GM04503 (cell line): ENCODE data around the gene ZBP1.
"Not testable (repeated sequence)": the region's sequence is repeated elsewhere in the genome, so short reads cannot be mapped to it uniquely, and the experiment has no call there.

Source experiments
- DNase-seq: peaks from one replicate; pipeline ENCODE4 v3.0.0-alpha.2; 2012; ENCODE audit warnings: low read depth

ZBP1 gene

DNA sequence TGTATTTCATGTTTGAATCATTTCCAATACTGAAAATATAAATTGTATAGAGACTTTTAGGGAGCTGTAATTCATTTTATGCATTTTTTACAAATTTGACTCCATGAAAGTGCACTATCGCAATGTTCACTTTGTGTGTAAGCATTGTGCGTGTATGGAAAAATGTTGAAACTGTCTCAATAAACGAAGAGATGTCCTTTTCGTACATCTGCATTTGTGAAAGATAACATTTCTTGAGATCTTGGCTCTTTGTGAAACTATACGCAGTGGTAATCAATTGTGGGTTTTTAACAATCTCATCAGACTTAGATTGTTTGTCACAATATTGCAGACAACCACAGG lies 18.6 kb upstream of the ZBP1 start:
- no peak for DNase-seq

DNA sequence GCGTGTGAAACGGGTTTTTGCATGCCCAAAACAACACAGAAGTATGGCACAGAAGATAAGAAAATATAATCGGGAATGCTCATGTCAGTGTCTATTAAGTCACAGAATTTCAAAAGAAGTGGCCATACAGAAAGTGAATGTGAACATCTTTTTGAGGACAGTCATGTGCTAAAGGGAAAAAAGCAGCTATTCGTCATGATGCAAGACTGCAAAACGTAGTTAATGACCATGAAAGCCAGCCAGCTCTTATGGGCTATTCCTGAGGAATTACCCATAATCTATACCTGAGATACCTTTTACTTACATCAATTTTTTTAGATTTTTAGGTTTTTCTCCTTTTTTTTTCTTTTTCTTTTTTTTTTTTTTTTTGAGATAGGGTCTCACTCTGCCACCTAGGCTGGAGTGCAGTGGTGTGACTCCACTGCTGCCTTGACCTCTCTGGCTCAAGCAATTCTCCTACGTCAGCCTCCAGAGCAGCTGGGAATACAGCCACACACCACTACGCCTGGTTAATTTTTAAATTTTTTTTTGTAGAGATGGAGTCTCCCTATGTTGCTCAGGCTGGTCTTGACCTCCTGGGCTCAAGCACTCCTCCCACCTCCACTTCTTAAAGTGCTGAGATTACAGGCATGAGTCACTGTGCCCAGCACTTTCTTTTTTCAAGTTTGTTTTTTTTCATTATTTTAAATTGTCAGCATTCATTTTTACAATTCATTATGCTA lies 18.1 kb upstream of the ZBP1 start:
- no peak for DNase-seq

DNA sequence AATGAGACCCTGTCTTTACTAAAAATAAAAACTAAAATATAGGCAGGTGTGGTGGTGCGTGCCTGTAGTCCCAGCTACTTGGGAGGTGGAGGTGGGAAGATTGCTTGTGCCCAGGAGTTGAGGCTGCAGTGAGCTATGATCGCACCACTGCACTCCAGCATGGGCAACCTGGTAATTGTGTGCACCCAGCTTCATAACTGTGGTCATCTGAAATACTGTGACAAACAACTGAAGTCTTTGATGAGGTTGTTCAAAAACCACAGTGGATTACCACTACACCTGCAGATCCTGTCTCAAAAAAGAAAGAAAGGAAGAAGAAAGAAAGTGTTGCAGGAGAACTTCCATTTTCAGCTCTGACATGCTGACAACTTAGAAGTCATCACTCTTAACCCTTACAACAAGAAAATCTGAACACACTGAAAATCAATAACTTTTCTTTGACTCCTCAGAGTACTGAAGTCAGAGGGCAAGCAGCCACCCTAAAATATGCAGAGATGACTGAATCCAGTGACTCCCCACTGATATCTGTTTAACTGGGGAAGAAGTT lies 13.8 kb upstream of the ZBP1 start:
- no peak for DNase-seq

DNA sequence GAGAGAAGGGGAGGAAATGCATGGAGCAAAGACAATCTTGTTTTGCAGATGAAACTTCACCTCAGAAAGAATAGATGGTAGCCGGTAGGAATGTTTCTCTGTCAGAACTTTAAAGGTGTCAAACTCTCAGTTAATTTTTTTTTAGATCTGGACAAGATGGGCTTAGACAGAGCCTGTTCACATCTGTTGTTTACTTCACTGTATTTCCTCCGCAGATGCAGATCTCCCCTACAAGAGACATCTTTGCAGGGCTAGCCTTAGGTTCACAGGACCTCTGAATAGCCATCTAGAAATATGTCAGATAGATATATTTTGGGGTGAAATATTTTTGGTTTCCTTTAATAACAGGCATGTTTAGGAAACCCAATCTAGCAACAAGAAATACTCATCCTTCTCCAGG lies 12.1 kb upstream of the ZBP1 start:
- DNase-seq, result no peak

DNA sequence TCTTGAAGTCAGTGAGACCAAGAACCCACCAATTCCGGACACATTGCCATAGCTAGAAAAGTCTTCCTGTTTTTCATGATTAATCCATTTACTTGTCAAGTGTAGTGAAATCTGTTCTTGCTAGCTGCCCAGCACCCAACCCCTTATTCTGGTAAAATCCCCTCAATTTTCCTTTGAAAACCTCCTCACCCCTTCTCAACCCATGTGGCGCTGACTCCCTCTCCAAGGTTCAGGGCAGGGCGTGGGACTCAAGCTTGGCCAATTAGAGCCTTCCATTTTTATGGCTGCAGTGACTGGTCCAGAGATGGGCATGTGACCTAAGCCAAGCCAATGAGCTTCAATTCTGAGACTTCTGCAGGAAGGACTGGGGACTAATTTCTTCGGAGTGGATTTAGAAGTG lies 9.8 kb upstream of the ZBP1 start:
- no peak for DNase-seq

DNA sequence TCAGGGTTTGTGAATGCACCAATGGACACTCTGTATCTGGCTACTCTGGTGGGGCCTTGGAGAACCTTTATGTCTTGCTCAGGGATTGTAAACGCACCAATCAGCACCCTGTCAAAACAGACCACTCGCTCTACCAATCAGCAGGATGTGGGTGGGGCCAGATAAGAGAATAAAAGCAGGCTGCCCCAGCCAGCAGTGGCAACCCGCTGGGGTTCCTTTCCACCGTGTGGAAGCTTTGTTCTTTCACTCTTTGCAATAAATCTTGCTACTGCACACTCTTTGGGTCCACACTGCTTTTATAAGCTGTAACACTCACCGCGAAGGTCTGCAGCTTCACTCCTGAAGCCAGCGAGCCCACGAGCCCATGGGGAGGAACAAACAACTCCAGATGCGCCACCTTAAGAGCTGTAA lies 9.3 kb upstream of the ZBP1 start:
- DNase-seq, result not testable (repeated sequence)

DNA sequence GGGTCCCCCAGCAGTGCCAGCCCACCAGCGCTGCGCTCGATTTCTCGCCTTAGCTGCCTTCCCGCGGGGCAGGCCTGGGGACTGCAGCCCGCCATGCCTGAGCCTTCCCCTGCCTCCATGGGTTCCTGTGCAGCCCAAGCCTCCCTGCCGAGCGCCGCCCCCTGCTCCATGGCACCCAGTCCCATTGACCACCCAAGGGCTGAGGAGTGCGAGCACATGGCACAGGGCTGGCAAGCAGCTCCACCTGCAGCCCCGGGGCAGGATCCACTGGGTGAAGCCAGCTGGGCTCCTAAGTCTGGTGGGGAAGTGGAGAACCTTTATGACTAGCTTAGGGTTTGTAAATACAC lies 8.7 kb upstream of the ZBP1 start:
- DNase-seq, result not testable (repeated sequence)

DNA sequence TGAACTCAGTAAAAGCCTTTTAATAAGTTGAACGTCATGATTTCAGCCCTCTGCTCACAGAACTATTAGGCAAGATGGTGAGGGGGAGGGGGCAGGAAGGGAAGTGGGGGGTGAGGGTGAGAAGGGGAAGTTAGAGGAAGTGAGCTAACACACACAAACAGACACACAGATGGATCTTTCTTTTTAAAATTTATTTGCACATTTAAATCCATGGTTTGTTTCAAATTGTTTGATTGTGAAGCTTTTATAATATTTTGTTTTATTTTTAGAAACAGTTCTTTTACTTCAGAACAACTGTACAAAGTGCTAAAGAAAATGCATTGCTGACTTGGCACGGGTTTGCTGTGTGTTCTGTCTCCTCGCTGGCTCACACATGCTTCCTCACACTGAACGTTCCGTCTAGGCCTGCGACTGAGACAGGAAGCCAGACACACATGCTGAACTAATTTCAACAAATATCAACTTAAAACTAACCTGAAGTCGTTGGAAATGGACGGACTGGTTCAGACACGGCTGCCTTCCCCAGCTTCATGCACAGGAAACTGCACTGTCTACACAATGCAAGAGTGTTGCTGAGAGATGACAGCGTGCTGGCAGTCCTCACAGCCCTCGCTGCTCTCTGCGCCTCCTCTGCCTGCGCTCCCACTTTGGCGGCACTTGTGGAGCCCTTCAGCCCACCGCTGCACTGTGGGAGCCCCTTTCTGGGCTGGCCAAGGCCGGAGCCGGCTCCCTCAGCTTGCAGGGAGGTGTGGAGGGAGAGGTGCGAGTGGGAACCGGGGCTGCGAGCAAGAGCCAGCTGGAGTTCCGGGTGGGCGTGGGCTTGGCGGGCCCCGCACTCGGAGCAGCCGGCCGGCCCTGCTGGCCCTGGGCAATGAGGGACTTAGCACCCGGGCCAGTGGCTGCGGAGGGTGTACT lies 8.1 kb upstream of the ZBP1 start:
- DNase-seq, result no peak

DNA sequence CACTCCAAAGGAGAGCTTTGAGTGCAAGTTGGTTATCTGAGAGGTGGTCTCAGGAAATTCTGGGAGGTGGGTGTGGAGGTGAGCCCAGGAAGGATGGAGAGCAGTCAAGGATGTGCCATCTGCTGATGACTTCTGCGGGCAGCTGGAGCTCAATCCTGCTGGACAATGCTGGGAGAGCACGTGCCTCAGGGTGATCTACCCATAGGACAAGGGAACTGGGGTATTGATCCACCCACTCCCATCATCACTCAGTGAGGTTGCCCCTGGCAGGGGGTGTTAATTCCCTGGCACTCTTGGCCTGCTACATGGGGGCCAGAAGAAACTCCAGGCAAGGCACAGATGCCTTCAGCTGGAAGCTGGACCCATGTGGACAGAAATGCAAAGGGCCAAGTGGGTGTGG lies 7.1 kb upstream of the ZBP1 start:
- DNase-seq, result no peak

DNA sequence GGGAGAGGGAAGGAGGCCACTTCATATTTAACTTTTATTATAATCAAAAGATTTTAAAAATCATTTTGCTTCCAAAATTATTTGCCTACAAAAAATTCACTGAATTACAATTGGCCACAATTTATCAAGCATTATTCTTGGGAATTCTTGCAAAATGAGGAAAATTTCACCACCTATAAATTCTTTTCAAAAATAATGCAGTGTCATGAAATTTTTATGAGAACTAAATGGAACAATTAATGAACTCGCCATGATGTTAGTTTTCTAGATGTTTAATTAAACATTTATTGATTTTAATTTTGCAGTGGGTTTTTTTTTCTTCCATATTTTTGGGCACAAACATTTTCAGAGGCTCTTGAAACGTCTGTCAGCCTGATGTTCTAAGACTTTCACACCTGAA lies 5.8 kb upstream of the ZBP1 start:
- no peak for DNase-seq

DNA sequence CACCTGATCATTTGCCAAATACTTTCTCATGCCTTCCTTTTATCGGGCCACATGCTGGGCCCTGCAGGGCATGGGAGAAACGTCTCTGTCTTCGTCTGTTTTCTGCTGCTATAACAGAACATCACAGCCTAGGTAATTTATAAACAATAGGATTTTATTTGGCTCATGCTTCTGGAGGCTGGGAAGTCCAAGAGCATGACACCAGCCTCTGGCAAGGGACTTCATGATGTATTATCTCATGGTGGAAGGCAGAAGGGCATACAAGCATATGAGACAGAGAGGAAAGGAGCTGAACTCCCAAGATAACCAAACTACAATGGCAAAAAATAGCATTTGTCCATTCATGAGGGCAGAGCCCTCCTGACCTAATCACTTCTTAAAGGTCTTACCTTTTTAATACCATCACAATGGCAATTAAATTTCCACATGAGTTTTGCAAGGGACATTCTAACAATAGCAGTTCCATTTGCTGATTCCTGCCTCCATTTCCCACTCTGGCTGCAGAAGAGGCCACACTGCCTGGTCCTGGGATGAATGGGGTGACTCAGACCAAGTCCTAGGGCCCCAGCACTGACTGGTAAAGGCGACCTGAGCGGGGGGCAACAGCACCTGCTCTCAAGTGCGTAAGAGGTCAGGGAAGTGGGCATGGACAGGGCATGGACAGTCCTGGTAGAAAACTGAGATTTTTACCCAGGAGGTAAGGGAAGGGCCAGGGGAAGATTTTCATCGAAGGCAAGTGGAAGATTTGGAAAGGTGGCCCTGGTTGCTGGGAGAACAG lies 5.1 kb upstream of the ZBP1 start:
- no peak for DNase-seq

DNA sequence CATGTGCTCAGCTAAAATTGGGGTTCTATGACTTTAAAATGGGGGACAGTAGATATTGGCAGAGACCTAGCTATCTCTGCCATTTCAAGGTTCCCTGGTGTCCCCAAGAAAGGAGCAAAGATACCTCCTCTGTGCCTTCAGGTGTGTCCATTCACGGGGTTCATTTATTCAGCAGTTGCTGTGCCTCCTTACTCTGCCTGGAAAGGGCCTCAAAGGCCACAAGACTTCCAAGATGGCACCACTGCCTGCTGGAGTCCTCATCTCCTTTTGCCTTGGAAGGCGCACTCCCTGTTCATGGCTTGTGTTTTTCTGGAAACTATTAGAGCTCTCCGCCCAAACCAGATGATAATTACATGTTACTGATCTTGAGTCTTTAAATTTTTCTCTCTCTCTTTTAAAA lies 3.9 kb upstream of the ZBP1 start:
- no peak for DNase-seq

DNA sequence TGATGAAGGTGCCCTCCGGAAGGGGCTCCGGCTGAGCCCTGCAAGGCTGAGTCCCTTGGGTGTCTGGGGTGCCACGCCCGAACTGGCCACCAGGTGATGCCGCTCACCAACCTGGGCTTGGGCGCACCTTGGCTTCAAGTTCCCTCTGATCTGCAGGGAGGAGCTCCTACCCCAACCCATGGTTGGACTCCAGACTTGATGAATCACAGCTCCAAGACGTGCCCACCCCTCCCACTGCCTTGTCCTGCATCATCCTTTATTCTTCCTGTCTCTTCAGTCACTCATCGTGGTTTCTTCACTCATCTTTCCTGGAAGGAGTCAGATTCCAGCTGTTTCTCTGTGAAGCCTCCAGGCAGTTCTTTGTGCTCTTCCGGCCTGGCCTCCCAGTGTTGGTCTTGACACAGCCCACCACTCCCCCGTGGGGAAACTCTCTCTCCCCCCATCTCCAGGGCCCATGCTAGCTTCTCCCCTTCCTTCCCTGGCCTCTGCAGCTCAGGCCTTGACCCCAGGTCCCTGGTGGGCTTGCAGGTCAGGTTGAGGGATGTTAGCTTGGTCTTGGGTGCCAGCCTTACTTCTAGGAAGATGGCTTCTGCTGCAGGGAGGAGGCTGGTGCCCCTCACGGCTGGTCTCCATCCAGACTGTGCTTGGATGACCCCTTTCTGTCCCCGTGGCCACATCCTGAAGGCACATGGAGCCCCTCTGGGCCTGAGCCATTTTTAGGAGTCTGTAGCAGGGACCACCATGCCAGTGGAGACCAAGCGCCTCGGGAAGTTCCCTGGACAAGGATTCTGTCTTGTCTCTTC lies 2.6 kb upstream of the ZBP1 start:
- DNase-seq, result no peak

DNA sequence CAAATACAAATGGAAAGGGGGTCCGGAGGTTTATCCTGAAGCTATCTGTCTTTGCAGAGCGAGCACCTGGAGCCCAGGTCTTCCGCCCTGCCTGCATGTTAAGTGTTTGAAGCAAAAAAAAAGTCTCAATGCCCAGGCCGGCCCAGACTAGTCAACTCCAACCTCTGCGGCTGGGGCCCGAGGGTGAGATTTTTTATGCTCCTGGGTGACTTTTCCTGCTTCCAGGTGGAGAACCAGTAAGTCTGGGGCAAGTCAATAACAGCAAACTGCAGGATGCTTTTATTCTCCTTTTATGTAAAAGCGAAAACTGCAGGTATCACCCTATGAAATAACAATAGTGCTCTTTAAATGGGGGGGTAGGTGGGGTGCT lies 2.0 kb upstream of the ZBP1 start:
- no peak for DNase-seq

DNA sequence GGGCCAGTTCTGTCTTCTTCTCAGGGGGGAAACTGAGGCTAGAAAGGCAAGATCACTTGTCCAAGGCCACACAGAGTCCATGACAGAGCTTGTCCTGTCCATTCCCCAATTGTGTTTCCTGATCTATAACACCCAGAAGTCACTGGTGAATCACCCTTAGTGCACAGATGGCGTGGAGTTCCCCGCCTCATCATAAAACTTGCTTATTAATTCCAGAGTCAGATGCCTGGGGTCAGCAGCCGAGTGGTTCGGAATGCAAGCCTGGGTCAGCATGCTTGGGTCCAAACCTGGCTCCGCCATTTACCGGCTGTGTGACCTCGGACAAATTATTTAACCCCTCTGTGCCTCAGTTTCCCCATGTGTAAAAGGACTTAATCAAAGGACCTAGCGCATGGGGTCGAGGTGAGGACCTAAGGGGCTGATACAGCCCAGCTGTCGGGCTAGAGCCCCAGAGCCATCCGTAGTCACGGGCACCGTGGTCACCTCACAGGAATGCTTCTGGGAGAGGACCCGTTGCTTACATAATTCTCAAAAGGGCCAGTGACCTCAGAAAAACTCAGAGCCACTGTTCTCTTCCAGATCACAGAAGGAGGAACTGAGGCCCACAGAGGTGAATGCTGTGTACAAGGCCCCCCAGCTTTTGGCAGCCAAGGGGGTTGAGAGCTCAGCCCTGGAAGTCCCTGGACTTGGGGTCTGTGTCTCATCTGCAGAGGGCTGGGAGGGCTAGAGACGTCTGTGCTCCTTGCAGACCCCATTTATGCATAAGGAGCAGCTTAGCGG lies 1.4 kb upstream of the ZBP1 start:
- no peak for DNase-seq

DNA sequence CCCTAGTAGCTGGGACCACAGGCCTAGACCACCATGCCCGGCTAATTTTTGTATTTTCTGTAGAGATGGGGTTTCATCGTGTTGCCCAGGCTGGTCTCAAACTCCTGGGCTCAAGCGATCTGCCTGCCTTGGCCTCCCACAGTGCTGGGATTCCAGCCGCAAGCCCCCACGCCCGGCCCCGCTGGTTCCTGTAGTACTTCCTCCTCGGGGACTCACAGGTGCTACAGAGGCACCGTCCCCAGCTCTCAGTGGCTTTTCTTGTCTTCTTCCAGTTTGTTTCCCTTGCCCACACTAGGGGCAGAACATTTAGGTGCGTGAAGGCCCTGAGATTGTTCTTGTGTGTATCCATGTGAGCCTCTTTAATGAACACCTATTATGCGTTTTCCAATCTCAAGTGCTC lies 773 bp upstream of the ZBP1 start:
- no peak for DNase-seq

DNA sequence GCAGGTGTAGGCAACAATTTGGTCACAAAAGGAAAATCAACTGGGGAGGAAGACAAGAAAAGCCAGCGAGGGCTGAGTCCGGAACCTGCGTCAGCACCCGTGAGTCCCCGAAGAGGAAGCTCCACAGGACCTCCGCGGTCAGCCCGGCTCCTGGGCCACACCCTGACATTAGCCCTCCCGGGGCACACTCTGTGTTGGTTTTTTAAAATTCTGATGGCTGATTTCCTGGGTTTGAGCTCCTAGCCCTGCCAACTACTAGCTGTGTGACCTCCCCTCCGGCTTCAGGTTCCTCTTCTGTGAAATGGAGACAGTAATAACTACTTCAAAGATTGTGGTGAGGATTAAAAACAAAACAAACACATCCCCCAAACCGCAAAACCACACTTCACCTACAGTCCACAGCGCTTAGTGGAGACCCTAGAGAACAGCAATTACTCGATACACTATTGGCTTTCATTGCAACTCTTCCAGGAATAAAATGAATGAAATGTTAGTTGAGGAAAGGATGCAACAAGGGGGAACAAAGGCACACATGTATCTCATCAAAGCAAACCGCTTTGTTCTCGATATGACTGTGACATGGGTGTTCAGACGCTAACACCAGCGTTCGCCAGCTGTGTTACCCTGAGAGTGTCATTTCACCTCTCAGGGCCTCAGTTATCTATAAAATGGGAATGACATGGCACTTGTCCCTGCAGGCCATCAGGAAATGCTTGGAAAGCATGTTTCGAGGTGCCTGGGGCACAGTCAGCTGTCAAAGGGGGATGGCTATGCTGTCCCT lies 985 bp downstream of the ZBP1 start:
- no peak for DNase-seq

DNA sequence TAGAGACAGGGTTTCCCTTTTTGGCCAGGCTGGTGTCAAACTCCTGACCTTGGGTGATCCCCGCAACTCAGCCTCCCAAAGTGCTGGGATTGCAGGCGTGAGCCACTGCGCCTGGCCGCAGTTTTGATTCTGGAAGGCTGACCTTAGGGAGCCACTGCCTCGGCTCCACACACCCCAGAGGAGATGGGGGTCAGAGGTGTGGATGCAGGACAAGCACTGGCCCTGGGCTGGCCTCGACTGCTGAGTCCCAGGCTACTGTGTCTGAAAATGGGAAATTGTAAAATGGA lies 1.5 kb downstream of the ZBP1 start:
- DNase-seq, result no peak

DNA sequence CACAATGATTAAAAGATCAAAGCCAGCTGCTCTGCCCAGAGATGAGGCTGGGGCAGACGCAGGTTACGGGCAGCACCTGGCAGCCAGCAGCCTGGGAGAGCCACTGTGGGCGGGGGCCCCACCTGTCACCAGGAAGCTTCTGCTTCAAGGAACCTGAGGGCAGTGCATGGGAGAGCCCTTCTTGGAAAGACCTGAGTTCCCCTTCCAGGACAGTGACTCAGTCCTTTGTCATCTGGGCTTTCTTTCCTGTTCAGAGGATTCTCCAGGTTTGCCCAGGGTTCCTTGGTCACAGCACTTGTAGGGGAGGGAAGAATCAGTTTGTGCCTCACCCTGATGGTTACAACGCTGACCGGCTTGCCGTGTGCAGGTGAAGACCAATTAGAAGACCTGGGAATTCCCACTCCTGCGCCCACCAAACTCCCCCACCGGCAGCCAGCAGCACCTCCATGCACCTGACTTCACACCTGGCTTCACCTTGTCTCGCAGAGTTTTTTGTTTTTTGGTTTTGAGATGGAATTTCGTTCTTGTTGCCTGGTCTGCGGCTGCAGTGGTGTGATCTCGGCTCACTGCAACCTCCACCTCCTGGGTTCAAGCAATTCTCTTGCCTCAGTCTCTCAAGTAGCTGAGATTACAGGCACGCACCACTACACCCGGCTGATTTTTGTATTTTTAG lies 2.0 kb downstream of the ZBP1 start:
- DNase-seq, result no peak
